ENCODE results near the gene DNAJC16.

DNA sequence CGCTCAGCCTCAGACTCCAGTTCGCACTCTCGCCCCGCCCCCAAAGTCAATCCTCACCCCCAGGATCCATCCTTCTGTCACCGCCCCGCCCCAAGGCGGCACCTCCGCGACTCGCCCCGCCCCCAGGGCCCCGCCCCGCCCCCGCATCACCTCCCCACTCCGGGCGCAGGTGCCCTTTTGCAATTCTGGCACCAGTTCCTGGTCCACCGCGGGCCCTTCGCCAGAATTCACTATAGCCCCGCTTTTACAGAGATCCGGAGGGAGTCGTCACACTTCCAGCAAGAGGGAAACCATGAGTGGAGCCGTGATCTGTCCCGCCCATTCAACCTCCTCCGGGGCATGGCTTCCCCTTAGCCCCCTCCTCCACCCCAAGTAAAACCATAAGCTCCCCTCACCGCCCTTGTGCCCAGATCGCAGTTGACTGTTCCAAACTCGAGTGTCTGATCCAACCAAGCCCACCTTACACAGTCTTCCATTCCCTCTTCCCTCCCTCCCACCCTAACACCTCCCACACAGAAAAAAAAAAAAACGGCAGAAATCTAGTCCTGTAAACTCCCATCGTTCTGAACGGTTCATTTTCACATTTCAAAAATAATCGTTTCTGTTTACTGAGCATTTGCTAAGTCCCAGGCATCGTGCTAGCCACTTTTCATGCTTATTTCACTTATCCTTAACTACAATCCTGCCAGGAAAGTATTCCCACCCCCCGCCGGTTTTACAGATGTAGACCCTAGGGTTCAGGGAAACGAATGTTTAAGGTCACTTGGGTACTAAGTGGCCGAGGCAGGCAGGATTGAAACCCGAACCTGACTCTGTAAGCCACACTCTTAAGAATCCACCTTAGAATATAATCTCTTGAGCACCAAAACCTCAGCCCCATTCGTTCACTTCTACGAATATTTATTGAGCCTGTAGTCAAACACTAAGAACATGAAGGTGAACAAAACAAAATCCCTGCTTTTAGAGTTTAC lies 1.3 kb upstream of the DNAJC16 start:
- no peak for TF ChIP-seq POLR2AphosphoS5 (IDR thresholded peaks at IDR 0.05; ENCODE audit: low read depth, low read length)
- no peak for TF ChIP-seq POLR2A (IDR thresholded peaks at IDR 0.05; ENCODE audit: low read depth, low read length)
- no peak for TF ChIP-seq SPI1 (IDR thresholded peaks at IDR 0.05; ENCODE audit: low read depth, low read length)
- TF ChIP-seq TAF1 (IDR thresholded peaks at IDR 0.05; ENCODE audit: low read depth, low read length): 0 out of 2 replicates have a peak, but pooled peaks have one; percentile 35
- TF ChIP-seq POU2F2 (IDR thresholded peaks at IDR 0.05; ENCODE audit: low read depth, low read length): no peak
- TF ChIP-seq PAX5 (IDR thresholded peaks at IDR 0.05; ENCODE audit: insufficient read depth, low read length, severe bottlenecking): no peak
